HG02852 (cell line): ENCODE data around the gene LARGE1.

Experiments used
- ATAC-seq: cut with Tn5 transposase; IDR thresholded peaks from one replicate; pipeline ENCODE4 v1.9.1; 2021; ENCODE audit warnings: mild to moderate bottlenecking, moderate library complexity; ENCODE audit not compliant: unreplicated experiment

The LARGE1 gene

DNA sequence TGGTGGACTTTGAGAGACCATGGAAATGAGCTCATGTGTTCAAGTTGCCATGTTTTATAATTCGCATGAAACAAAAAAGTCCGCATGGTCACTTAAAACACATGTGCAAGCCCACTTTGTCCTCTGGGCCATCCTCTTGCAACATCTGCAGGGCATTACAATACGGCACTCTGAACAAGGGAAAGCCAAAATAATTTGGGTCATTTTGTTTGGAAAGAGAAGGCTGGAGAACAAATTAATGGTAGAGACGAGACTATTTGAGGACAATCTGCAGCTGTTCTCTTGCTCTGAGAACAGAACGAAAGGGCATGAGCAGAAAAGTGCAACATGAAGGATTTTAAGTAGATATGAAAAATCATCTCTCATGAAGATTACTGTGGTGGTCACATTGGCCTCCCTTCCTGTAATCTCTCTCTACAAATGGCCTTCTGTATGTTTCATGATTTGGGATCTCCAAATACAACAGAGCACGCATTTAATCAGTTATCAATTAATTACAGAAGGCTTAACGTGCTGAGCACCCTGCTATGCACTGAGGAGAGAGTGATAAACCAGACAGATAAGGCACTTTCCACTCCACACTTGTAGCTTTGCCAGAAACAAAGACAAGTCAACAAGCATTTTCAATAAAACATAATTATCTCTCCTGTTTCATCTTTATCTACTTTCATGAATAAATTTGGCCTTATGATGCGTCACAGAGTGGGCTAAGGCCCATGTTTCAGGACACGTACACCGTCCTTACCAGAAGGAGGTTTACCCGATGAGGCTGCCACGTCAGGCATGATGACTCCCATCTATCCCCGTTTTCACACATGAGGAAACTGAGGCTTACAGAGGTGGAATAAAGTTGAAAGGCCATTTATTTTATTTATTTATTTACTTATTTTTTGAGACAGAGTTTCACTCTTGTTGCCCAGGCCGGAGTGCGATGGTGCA is 384.1 kb downstream of the LARGE1 start:
- ATAC-seq: no peak

DNA sequence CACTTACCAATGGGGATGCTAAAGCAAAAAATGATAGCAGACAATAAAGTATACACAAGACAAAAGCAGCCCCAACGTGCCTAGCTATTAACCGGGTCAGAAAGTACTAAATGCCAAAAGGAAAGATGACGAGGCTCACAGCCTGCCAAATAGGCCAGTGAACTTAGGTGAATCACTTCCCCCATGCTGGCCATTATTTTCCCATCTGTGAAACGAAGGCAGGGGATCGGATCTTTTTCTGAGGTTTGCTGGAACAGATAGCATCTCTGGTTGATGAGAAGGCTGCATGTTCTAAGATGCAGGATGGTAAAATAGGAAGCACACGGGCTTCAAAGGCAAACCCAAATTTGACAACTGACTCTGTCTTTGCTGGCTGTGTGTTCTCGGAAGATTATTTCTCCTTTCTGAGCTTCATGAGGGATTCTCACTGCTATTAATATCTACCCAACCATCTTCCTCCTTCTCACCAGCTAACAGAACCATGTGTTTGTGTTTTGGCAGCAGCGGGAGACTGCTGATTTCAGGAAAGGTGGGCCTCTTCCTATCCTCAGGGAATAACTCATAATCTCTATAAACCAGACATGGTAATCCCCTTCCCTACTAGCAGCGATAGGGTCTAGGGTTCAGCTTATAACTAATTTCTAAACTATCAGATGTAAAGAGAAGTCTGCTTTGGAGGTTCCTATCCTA is 390.7 kb downstream of the LARGE1 start:
- ATAC-seq: no peak

DNA sequence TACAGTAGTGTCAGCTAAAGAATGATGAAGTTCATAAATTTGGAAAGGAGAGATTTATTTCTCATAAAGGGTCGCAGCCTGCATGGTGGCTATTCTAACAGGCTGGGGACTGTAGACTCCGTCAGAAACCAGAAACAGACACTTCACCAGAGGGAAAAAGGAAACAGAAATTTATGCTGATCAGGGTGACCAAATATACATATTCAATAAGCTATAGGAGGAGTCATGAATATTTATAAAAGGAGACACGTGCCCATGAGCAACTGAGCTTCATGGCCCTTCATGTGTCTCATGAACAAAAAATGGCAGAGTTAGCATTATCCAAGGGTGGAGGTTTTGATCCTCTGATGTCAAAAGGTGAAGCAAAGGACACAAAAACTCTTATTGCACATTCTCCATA is 392.1 kb downstream of the LARGE1 start:
- no peak for ATAC-seq

- ATAC-seq: no peak
Observed at GRCh38 chr22:33526434-33527107, 393.7 kb downstream of the LARGE1 start.

DNA sequence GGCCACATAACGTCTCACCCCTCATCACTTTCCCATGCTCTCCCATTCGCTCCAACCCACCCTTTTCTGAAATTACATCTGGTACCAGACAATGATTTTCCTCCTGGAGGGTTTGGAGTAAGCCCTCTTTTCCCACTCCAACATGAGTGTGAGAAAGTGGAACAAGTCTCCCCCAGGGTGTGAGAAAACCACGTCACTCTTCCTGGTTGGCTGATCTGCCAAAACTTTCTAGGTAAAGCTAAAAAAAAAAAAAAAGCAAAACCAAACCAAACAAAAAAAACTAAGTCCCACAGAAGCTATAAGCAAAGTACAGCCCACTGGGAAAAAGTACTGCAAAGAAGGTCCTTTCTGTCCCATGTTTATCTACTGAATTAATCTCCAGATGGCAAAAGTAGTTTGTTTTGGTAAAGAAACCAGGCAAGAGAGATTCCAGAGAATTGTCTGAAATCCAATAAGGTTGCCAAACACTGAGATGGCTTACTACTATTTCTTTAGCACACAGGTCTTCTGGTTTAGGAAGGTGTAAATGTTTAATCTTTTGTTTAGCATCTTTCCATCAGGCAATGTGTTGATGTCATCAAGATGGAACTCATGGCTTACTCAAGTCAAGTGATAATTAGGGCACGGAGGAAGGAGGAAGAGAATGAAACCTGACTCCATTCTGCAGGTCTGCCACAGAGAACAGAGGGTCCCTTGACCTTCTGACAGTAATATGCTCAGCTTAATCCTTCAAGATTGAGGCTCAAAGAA is 395.6 kb downstream of the LARGE1 start:
- no peak for ATAC-seq

DNA sequence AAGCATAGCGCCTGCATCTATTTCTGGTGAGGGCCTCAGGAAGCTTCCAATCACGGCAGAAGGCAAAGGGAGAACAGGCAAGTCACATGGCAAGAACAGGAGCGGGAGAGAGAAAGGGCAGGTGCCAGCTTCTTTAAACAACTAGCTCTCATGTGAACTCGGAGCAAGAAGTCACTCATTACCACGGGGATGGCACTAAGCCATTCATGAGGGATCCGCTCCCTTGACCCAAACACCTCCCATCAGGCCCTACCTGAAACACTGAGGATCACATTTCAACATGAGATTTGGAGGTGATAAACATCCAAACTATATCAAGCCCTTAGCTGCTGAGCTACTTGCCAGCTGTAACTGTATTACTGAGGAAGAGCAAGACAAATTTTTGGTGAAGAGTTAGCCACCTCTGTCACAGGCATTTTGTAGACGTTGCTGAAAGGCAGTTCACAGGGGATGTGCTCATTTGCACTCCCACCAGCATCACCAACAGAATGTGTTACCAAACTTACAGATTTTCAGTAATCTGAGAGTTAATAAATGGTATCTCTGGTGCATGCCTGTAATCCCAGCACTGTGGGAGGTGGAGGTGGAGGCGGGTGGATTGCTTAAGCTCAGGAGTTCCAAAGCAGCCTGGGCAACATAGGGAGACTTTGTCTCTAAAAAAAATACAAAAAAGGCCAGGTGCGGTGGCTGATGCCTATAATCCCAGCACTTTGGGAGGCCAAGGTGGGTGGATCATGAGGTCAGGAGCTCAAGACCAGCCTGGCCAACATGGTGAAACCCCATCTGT is 398.2 kb downstream of the LARGE1 start:
- no peak for ATAC-seq

DNA sequence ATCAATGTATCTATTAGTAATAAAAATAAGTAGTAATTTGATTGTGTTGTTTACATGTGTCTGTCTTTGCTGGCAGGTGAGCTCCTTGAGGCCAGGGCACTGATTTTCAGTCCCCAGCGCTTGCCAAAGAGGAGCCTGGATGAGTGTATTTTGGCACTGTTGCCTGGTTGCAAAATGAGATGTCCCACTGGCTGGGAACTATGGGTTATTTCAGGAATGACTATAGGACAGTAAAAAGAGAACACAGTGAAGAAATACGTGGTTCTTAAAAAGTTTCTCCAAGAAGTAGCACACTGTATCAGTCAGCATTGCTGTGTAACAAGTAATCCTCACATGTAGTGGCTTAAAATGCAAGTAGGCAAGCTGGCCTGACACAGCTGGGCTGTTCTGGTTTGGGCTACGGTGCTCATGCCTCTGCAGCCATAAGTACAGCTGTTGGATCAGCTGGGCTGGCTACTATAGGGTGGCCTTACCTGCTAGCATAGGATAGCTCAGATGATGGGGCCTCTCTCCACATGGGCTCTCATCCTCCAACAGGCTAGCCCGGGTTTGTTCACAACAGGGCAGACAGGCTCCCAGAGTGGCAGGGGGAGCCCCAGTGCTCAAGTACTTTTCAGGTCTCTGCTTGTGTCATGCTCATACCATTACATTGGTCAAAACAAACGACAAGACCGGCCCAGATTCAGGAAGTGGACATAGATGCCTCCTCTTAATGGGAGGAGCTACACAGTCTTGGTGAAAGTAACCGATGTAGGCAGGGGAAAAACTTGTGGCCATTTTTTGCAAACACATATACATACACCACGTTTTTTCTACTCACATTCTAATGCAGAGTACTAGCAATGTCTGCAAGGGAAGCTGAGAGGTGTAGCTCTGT is 399.1 kb downstream of the LARGE1 start:
- ATAC-seq: no peak

DNA sequence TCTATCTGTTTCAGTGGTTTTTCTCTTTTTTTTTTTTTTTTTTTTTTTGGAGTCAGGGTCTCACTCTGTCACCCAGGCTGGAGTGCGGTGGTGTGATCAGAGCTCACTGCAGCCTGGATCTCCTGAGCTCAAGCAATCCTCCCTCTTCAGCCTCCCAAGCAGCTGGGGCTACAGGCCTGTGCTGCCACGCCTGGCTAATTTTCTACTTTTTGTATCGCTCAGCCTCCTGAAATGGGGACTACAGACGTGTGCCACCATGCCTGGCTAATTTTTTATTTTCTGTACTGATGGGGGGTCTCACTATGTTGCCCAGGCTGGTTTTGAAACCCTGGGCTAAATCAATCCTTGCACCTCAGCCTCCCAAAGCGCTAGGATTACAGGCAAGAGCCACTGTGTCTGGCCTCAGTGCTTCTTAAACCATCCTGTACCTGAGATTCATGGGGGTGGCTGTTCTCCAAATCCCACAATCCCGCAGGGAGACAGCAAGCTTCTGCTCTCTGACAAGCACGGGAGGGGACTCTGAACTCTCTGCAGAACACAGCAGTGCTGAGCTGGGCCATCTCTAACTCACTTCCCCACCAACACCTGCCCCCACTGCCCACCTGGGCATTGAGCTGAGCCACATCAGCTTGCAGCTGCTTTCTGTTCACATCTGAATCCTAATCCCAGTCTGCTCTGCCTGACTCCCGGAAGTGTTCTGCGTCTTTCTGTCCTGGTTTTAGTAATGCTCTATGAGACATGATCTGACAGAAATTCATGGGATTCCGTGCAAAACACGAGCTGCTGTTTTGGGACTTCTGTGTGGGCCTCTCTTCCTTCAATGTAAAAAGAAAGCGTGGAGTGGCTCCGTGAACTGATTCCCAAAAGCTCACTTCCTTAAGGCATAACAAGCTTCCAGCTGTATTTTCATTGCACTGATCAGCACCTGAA is 400.0 kb downstream of the LARGE1 start:
- ATAC-seq: no peak

DNA sequence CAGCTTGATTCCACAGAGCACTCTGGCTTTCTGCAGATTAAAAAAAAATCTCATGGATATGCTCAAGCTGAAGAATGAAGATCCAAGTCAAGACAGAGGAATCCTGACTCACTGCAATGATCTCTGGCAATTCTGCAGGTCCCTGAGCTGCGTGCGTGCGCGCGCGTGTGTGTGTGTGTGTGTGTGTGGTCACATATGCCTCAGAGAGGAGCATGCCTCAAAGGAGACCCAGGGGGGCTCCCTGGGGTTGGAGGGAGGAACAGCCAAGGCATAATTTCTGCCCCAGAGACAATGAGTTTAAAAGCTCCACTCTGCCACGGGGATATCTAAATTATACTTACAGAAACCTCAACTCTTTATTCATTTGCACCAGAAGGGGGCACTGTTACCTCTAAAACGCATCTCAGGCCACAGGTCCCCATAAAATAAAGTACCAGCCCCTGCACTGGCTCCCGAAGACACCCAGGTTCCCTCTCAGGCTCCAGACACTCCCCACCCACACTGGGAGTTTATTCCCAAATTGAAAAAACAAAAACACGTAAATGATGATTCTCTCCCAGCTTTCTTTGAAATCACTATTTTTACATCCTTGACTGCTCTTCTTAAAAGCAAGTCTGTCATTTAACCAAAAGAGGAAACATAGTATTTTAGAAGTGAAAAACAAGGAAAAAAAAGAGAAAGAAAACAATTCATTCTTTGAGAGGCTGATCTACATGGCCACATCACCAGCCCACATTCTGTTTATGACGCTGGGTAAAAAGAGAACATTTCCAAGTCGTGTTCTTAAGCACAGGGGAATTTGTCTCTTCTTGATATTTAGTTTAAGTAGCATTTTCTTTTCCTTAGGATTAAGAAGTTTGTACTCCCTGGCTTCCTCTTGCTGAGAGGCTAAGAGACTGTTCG is 401.0 kb downstream of the LARGE1 start:
- ATAC-seq: no peak

GRCh38 chr22:33518405-33518804 is 401.9 kb downstream of the LARGE1 start:
- no peak for ATAC-seq

DNA sequence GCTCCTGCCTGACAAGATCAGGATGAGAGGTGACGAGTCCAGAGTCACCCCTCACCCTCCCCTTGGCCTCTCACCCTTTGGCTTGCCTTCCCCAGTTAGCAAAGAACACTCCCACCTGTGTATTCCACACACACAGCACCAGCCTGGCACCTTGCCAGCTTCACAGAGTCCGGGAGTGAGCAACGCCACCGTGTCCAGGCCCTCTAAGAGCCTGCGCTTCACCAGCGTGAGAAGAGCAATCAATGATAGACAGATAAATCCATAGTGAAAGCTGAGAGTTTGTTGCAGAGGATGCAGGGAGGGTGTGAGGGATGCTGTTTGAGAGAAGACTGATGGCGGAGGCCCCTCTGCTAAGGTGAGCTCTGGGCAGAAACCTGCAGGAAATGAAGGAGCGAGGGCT is 404.5 kb downstream of the LARGE1 start:
- ATAC-seq: no peak

DNA sequence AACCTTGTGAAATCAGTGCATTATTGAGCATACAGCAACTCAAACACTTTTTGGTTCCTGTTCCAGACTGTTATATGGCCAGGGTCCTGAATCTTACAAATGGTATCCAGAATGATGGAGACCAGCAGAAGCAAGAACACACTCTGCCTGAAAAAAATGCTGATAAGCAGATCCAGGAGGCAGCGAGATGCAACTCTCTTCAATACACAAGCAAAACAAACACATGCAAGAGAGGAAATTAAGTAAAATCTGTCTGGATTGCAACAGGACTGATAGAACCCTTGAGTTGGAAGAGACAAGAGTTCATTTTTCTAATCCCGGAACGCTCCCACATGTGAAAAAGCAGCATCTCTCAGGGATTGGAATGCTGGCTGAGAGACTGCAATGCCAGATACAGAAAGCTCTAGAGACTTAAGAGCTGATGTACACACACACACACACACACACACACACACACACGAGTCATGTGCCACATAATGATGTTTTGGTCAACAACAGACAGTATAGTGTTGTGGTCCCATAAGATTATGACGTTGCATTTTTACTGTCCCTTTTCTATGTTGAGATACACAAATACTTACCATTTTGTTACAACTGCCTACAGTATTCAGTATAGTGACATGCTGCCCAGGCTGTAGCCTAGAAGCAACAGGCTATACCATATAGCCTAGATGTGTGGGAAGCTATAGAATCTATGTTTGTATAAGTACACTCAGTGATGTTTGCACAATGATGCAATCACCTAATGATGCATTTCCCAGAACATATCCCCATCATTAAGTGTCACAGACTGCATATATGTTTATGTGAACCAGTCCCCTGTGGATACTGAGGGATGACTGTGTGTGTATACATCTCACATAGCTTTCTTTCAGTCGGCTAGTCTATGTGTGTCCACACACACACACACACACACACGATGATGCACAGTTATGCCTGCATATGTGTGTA is 406.6 kb downstream of the LARGE1 start:
- no peak for ATAC-seq

DNA sequence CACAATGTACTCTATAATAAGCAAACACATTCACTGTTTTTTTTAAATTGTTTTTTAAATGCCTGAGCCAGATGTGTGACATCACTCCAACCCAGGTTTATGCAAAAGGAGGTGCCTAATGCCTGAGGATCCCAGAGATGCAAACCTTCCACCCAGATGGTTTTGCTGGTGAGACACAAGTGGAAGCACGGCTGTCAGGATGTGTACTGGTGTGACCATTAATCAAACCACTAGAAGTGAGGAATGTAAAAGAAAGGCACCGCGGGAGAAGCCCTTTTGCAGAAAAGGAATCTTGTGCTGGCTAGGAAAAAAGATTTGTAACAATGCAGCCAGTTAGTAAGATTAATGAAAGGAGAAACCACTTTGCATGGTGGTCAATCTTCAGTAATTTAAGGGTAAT is 407.4 kb downstream of the LARGE1 start:
- no peak for ATAC-seq

DNA sequence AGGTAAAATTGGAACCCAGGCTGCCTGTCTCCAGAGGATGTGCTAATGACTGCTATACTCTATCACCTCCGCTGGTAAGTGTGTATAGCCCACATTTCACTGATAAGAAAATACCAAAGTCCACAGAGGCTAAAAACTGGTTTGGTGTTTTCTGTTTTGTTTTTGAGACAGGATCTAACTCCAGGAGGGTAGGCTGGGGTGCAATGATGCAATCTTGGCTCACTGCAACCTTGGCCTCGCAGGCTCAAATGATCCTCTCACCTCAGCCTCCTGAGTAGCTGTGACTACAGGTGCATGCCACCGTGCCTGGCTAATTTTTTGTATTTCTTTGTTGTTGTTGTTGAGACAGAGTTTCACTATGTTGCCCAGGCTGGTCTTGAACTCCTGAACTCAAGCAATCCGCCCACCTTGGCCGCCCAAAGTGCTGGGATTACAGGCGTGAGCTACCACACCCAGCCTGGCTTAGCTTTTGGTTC is 409.8 kb downstream of the LARGE1 start:
- ATAC-seq: no peak

DNA sequence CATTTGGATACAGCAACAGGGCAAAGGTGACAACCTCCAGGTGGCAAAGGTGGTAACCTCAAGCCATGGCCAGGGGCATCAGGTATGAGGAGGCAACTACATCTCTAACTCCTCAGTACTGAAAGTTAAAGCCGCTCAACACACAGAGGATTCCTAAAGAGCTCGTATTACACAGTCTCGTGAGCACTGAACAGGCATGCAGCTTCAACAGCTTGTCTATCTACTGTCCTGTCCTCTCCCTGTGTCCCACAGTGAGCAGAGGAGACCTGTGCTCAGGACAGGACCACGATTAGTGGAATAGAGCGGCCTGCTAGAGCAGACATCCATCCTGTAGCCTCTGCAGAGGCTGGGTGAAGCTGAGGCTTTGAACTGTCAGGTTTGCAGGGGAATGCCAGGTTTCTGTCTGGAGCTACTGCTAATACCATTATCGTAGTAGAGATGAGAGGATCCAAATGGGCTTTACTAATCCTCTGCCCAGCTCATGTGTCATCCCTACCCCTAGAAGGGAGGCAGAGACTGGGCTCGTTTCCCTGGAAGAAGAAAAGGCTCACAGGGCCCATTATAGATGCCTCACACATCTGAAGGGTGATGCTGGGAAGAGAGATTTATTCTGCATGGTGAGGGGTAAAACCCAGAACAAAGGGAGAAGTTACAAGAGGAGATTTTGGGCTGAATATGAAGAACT is 415.2 kb downstream of the LARGE1 start:
- ATAC-seq: no peak
